Activated T-cell treated with anti-CD3 and anti-CD28 coated beads for 24 hours (primary cell): ENCODE results near the gene RALGAPA2.

Source experiments
- DNase-seq: peaks from one replicate; pipeline ENCODE4 v3.0.0-alpha.2; 2020; ENCODE audit warnings: low read depth

RALGAPA2 gene

DNA sequence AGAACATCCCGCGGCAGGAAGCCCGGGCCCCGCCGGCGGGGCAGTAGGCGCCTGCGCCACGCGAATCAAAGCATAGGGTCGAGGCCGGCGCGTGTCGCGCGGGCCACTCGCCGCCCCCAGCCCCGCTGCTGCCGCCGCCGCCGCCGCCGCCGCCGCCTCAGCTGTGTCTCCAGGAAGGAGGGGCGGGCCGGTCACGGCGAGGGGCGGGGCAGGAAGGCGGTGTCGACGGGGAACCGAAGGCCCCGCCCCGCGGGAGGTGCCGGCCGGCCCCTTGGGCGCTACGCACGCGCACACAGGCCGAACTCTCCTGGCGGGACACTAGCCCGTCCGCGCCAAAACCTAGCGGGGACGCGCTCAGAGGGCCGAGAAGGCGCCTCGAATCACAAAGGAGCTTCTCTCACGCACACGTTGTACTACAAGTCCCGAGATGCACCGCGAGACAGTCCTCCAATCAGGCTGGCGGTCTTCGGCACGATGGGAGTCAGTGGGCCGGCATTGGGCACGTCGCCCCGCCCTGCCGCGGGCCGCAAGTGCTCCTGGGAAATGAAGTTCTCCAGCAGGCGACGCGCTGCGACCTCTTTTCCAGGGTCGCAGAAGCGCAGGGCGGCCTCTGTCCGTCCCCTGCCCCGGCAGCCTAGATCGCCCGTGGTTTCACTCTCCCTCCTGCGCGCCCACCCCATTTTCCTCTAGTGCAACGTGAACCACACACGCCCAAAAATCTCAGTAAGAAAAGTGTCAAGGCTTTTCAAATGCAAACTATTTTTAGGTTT is at the start of gene RALGAPA2:
RALGAPA2 (minus strand) TSS at position 171 of the 770 bp plus-strand sequence; CDS start at position 7, 164 bp downstream.
- DNase-seq = peak; percentile 92

- DNase-seq = no peak
Observed at GRCh38 chr20:20761301-20761700, 48.9 kb upstream of the RALGAPA2 start.

DNA sequence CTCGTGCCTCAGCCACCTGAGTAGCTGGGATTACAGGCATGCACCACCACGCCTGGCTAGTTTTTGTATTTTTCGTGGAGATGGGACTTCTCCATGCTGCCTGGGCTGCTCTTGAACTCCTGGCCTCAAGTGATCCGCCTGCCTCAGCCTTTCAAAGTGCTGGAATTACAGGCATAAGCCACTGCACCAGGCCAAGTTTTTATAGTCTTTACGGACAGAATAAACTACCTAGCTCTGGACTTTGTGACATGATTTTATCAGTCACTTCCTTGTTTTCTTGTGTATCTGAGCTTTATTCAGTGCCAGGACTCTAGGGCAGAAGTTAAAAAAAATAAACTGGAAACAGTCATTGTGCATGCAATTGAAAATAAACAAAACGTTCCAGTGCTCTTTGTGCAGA is 46.7 kb upstream of the RALGAPA2 start:
- no peak for DNase-seq

- no peak for DNase-seq
Observed at GRCh38 chr20:20755674-20756319, 43.4 kb upstream of the RALGAPA2 start.

DNA sequence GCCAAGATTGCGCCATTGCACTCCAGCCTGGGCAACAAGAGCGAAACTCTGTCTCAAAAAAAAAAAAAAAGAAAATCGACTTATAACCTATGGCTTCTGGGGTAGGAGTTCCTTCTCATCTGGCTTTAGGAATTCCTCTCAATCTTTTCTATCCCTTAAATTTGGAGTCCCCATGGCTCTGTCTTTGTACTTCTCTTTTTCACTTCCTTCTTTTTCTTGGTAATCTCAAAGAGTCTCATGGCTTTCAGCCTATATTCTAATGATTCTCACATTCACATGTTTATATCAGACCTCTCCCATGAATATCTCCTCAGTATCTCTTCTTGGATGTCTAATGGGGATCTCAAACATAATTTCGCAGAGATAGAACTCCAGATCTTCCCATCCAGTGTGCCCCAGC is 42.8 kb upstream of the RALGAPA2 start:
- DNase-seq = no peak

GRCh38 chr20:20754714-20755113 is 42.3 kb upstream of the RALGAPA2 start:
- no peak for DNase-seq

GRCh38 chr20:20752712-20753111 is 40.3 kb upstream of the RALGAPA2 start:
- no peak for DNase-seq

GRCh38 chr20:20747298-20747697 is 34.9 kb upstream of the RALGAPA2 start:
- no peak for DNase-seq

GRCh38 chr20:20744170-20744725 is 31.8 kb upstream of the RALGAPA2 start:
- DNase-seq = no peak

DNA sequence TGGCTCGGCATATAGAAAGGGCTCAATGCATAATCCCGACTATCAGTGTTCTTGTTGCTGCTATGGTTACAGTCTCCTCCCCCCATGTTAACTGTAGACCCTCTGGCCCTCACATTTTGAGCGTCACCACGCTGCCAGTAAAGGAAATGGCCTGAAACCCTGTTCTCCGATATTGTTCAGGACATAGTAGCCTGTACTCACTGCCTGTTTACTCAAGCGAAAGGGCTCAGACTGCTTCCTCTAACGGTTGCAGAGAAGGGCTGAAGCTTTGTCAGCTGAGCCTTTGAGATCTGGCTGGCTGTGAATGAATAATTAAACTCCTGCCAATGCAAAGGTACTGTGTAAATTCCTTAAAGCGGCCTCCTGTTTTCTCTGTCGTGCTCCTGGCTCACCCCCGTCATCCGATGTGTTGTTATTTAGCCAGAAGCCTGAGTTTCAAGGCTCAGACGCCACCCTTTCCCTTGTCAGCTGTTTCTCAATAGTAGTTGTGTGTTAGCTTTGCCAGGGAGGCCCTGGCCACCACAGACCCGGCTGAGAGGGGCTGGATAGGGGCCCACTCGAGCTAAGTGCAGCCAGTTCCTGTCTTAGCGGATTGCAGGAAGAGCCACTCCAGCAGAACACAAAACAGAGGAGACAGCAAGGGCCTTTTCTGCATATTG is 31.2 kb upstream of the RALGAPA2 start:
- DNase-seq = no peak

GRCh38 chr20:20741087-20742045 is 28.9 kb upstream of the RALGAPA2 start:
- no peak for DNase-seq

- no peak for DNase-seq
Observed at GRCh38 chr20:20740541-20740940, 28.1 kb upstream of the RALGAPA2 start.

DNA sequence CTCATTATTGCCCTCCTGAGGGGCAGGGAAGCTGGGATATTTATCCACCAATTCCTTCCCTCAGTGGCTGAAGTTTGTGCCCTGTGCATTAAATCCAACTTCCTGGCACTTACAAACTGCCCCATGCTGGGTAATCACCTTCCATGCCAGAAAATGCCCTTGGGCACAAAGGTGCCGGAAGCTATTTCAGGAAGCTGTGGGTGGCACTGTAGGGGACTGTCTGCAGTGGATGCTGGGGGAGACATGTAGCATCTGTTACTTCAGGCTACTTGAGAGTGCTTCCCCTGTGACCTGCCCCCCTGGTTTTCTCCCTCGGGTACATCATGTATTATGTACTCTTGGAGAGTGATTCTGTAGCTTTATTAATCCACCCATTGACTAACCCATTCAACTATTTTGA is 24.7 kb upstream of the RALGAPA2 start:
- no peak for DNase-seq

DNA sequence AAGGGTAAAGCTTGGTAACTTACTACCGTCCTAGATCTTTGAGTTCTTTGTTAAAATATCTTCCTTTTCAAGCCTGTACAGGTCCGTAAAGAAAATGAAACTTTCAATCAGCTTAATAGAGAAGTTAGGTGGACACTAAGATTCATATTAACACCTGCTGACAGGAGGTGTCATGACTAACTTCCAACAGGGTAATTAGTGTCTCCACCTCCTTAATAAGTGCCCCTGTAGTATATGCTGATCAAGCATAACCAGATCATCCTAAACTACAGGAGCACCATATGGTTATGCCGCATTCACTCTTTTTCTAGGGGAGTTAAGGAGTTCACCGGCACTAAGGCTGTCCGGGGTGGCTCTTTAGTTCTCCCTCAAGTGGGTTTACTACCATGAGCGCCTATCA is 23.9 kb upstream of the RALGAPA2 start:
- DNase-seq = no peak

GRCh38 chr20:20734475-20734948 is 22.1 kb upstream of the RALGAPA2 start:
- DNase-seq = no peak

DNA sequence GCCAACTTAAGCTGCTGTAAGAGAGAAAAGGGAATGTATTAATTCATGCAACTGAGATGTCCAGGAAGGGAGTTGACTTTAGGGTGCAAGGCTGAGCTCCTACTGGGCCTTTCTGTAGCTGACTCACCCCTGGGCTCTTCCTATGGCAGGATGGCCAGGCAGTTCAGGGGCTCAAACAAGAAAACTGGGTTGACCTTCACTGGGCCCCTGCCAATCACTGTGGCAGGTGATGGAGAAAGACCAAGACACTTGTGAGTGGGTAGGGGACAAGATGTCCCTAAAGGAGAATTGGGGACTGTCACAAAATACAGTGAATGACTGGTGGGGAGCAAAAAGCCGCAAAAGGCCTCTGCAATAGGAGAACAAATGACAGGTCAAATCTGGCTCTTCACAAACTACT is 21.5 kb upstream of the RALGAPA2 start:
- DNase-seq = no peak

DNA sequence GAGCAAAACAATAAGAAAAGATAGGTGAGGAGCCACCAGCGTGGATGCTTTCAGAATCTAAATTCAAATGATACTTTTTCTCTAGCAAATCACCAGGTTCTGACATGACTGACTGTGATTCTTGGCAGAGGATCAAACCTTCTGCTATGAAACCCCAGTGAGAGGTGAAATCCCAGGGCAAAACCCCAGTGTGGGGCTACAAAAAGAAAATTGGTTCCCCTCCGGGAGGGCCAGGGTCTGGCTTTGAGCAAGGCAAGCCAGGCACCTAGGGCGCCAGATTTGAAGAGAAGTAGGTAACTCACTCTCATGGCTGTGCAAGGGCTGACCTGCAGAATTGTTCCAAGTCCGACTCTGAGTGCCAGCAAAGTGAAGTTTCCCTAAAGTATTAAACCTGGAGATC is 20.2 kb upstream of the RALGAPA2 start:
- no peak for DNase-seq

DNA sequence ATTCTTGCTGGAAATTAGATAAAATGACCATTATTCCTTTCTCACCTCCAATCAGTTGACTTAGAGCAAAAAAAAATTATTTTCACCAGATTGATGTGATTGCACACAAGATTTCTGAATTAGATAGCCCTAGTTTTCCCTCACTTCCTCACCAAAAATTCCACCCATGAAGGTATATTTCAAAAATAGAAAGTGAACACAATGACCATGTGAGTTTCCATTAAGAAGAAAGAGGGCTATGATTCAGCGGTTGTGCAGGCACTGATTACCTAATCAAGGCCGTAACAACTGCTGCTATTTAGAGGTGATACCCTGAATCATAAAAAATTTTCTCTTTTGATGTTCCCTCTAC is 19.5 kb upstream of the RALGAPA2 start:
- DNase-seq = no peak

DNA sequence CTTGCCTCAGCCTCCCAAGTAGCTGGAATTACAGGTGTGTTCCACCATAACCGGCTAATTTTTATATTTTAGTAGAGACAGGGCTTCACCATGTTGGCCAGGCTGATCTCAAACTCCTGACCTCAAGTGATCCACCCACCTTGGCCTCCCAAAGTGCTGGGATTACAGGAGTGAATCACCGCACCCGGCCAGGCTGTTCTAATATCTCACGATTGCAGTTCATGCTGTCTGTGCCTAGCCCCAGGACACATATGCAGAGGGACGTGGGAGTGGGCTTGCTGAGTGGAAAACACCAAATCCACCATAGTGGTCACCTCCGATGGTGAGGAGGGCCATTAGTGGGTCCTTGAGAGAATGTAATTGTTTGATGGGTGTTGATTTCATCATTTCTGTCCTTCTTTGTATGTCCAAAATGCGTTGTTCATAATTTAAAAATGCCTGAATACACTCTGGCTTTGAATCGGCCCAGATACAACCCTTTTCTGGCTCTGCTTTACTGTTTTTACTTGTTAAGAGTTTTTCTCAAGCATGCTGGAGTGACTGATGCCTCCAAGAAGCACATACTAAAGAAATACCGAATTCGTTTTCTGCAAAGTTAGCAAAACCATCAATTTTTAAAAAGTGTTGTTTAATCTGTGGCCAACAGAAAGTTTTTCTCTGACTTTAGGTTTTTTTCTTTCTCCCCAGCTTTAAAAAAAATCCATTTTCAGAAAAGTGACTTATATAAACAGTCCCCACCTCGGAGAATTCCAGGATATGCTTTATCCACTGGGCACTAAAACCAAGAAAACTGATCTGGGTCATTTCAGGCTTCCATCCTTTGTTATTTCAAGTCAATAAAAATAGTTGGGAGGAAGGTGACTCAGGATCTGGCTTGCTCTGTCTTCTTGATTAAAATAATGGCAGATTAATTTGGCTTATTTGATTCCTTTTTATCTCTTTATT is 18.8 kb upstream of the RALGAPA2 start:
- no peak for DNase-seq

GRCh38 chr20:20729563-20729962 is 17.1 kb upstream of the RALGAPA2 start:
- no peak for DNase-seq

- no peak for DNase-seq
Observed at GRCh38 chr20:20721489-20721888, 9.0 kb upstream of the RALGAPA2 start.
